NT2/D1 (cell line): Measurements from ENCODE around the gene CDHR3.

Experiments
- SUZ12 ChIP-seq: IDR thresholded peaks from 2 replicates; pipeline ENCODE4 v1.6.1; 2011; ENCODE audit not compliant: insufficient read length, insufficient read depth; ENCODE audit errors: extremely low read depth
- YY1 ChIP-seq: IDR thresholded peaks from 2 replicates; pipeline ENCODE4 v1.6.1; 2011; ENCODE audit not compliant: insufficient read length, insufficient read depth
- ZNF274 ChIP-seq: IDR thresholded peaks from 2 replicates; pipeline ENCODE4 v1.6.1; 2011; ENCODE audit warnings: mild to moderate bottlenecking, low read depth, low read length

GRCh38 chr7:105926131-105926530 is 36.9 kb upstream of the CDHR3 start:
- TF ChIP-seq ZNF274 = no peak
- TF ChIP-seq SUZ12 = no peak
- no peak for TF ChIP-seq YY1
